IPS-18c (cell line): ENCODE measurements around the gene RAD51B.

Experiments
- H3K4me3 ChIP-seq: 2 replicates; pipeline ENCODE4 v1.7.0; 2013; ENCODE audit warnings: low read depth, mild to moderate bottlenecking, low read length, moderate library complexity; ENCODE audit not compliant: insufficient read depth
- H3K9me3 ChIP-seq: one replicate; pipeline ENCODE4 v1.6.1; 2013; ENCODE audit warnings: mild to moderate bottlenecking, low read length, moderate library complexity; ENCODE audit not compliant: control insufficient read depth, insufficient read depth

The RAD51B gene

GRCh38 chr14:68144051-68144681 lies 324.6 kb downstream of the RAD51B start:
- Histone ChIP-seq H3K9me3 (no peaks in the 10 kb centered on the region), H3K4me3 (no peak overlapping the region)

- Histone ChIP-seq H3K9me3 (no peaks in the 10 kb centered on the region), H3K4me3 (no peak overlapping the region)
Measured at GRCh38 chr14:68145036-68145435, 325.5 kb downstream of the RAD51B start.

- Histone ChIP-seq H3K4me3 (no peak overlapping the region), H3K9me3 (no peaks in the 10 kb centered on the region)
Measured at GRCh38 chr14:68145539-68145938, 326.0 kb downstream of the RAD51B start.

DNA sequence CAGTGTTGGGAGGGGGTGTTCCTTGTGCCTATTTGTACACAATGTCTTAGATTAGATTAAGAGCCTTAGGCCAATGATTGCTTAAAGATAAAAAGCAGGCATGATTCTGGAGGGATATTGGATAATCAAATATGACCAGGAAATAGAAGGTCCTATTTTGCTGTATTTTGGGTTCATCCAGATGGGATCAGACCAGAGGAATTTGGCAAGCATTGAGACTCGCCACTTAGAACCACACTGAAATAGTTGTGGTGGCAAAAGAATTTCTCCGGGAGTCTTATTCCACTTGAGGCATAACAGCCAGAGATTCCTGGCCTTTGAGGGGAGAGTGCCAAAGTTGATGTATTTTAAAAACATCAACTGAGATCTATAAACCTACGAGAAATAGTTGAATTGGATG lies 327.2 kb downstream of the RAD51B start:
- no peak overlapping the region for H3K4me3 ChIP-seq
- no peaks in the 10 kb centered on the region for H3K9me3 ChIP-seq

GRCh38 chr14:68147303-68147702 lies 327.7 kb downstream of the RAD51B start:
- Histone ChIP-seq H3K9me3 (no peaks in the 10 kb centered on the region), H3K4me3 (no peak overlapping the region)

DNA sequence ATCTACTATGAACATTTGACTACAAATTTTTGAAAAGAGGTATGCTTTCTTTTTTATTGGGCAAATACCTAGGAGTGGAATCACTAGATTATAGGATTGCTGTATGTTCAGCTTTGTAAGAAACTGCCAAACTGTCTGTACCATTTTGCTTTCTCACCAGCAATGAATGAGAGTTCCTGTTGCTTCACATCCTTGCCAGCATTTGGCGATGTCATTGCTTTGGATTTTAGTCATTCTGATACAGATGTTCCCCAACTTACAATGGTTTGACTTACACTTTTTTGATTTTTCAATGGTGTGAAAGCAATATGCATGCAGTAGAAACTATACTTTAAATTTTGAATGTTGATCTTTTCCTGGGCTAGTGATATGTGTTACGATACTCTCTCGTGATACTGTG lies 328.7 kb downstream of the RAD51B start:
- no peak overlapping the region for H3K4me3 ChIP-seq
- no peaks in the 10 kb centered on the region for H3K9me3 ChIP-seq

DNA sequence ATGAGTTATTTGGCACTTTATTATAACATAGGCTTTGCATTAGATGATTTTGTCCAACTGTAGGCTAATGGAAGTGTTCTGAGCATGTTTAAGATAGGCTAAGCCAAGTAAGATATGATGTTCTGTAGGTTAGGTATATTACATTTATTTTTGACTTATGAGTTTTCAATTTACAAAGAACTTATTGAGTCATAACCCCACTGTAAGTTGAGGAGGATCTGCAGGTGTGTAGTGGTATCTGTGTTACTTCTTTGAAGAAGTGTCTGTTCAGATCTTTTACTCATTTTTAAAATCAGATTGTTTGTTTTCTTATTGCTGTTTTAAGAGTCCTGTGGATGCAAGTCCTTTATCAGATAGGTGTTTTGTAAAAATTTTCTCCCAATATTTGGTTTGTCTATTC lies 329.2 kb downstream of the RAD51B start:
- no peak overlapping the region for H3K4me3 ChIP-seq
- no peaks in the 10 kb centered on the region for H3K9me3 ChIP-seq

- H3K4me3 ChIP-seq = no peak overlapping the region
- no peaks in the 10 kb centered on the region for H3K9me3 ChIP-seq
Measured at GRCh38 chr14:68153275-68153674, 333.7 kb downstream of the RAD51B start.

GRCh38 chr14:68154275-68154674 lies 334.7 kb downstream of the RAD51B start:
- H3K9me3 ChIP-seq = no peaks in the 10 kb centered on the region

GRCh38 chr14:68157971-68158371 lies 338.4 kb downstream of the RAD51B start:
- Histone ChIP-seq H3K4me3 (no peak overlapping the region), H3K9me3 (no peaks in the 10 kb centered on the region)

More at GRCh38 chr14:68154275-68154674, 334.7 kb downstream of the RAD51B start:
- no peak overlapping the region for H3K4me3 ChIP-seq

GRCh38 chr14:68158640-68159039 lies 339.1 kb downstream of the RAD51B start:
- Histone ChIP-seq H3K4me3 (no peak overlapping the region), H3K9me3 (no peaks in the 10 kb centered on the region)

DNA sequence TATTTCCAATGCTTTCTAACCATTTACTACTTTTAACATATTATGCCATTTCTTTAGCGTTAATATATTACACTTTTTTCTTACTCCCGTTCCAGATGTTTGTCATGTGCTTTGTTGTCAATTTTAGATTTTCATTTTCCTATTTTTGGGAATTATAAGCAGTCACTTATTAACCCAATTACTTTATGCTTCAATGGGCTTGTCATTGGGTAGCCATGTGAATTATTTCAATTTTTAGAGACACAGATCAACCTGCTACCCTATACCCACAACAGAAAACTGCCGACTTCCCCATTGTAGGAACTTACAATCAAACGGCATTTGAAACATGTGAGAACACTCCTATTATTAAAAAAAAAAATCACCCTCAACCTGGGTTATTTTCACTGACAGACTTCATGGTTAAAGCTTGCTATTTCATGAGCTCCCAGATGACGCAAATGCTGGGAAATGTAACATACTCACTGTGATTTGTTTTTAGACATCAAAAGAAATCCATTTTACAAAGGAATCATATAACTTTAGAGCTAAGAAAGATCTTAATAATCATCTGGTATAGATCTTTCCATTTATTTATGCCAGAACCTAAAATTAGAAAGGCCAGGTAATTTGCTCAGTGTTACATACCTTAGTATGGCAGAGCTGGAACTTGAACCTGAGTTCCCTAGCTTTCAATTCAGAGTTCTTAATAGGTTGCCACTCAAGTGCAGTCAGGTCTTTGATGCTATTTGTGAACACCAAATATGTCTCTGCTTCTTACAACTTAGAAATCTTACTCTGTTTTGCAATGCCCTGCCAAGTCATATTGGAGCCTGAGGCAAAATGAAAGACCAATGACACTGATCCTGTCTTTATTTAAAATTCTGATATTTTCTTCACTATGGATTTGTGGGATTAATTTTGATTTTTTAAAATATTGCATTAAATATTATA lies 340.4 kb downstream of the RAD51B start:
- Histone ChIP-seq H3K9me3 (no peaks in the 10 kb centered on the region), H3K4me3 (no peak overlapping the region)

DNA sequence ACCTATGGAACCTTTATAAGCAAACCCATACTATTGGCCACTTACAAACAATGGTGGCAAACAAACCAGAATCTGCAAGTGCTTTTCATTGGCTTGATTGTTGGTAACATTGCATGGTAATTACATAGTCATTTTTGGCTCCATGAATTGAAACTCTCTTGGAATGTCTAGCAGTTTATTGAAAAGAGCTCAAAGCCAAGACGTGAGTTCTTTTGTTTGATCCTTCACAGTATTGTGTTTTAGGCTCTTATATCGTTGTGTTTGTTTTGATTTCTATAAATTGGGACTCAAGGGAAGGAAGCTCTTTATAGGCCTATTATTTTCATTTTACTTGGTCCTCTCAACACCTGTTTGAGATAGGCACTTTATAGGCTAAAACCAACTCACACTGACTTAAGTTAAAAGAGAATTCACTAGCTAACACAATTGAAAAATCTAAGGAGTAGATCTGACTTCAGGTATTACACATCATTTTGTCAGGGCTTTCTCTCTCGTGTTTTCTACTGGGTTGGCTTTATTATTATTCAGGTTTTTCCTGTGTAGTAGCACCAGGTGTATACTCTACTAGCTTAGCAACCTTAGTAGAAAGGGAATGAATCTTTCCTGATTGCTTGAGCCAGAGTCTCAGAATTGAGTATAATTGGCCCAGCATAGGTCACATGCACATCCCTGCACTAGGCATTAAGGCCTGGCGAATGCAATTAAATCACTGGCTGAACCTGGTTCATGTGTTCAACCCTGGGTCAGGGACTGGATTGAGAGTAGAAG lies 341.4 kb downstream of the RAD51B start:
- Histone ChIP-seq H3K9me3 (no peaks in the 10 kb centered on the region), H3K4me3 (no peak overlapping the region)

GRCh38 chr14:68162887-68163286 lies 343.3 kb downstream of the RAD51B start:
- no peaks in the 10 kb centered on the region for H3K9me3 ChIP-seq
- no peak overlapping the region for H3K4me3 ChIP-seq

DNA sequence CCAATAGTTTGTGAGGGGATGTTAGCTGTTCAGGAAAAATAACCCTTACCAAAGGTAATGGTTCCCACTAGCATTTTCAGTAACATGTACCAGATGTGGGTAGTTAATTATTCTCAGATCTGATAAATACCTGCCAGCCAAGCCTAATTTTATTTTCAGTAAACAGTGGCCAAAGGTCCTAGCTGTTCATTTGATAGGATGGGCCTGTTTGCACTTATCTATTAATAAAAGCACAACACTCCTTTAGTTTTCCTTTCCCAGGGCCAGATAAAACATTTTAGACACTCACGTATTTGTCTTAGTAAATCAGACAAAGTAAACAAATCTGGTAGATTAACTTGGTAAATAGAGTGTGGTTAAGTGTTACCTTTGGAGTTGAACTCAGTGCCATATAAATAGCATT lies 345.1 kb downstream of the RAD51B start:
- no peaks in the 10 kb centered on the region for H3K9me3 ChIP-seq

DNA sequence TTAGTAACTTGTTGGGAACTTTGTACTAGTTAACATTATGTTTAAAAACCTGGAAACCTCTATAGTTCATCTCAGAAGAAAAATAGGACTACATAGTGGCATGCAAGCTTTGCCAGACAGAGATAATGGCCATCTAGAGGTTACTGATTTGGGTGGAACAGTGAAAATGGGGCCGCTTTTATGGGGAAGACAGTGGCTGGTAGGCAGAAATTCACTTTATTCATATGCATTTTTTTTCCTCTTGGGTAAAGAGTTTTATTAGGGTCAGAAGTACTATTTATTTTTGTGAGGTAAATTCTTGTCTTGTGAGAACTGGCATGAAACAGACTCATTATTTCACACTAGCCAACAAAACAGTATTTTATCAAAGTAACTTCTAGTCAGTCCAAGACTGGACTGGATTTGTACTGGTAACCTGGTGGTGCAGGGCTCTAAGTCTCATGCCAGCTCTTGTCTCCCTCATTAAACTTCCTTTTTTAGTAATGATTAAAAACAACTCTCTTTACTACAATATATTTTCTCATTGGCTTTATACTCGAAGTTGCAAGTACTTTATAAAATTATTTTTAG lies 345.8 kb downstream of the RAD51B start:
- Histone ChIP-seq H3K4me3 (no peak overlapping the region), H3K9me3 (no peaks in the 10 kb centered on the region)

More for the DNA sequence above, 345.1 kb downstream of the RAD51B start:
- H3K4me3 ChIP-seq = no peak overlapping the region

DNA sequence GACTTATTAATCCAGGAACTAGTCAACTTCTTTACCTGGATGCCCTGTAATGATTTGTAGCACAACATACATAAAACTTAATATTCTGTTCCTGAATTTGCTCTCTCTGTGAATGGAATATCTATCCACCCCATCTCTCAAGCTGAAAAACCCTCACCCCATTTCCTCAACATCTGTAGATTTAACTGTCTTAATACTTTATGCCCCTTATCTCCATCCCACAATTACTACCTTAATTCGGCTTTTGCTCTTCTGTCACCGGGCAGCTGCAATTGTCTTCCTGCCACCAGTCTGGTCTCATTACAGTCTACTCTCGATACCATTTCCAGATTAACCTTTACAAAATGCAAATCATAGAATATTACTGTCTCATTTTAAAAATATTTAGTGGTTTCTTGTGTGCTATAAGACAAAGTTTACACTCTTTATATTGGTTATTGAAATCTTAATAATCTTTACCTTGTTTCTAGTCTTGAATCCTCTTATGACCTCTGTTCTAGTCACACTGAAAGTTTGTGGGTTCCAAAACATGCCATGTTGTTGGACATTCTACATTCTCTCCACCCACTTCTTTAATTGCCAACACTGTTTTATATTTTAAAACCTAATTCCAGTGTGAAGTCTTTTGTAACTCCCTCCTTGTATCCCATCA lies 347.3 kb downstream of the RAD51B start:
- no peaks in the 10 kb centered on the region for H3K9me3 ChIP-seq
- H3K4me3 ChIP-seq = no peak overlapping the region
